Gastrocnemius medialis (tissue), 4 donors: Measurements from ENCODE around the gene AVPR2.

Experiments used
- CTCF ChIP-seq, 5 experiments: fragments of 450-650 bp in 3 of 5; fragments of 200-600 bp in 2 of 5; sonication (generic) in 2 of 5; IDR thresholded peaks in 4 of 5; conservative IDR thresholded peaks in 1 of 5; 1 replicate in 4 of 5; 2 replicates in 1 of 5; pipeline ENCODE4 v1.5.1; 2016 to 2019; ENCODE audit warnings: antibody characterized with exemption in 5 of 5, mild to moderate bottlenecking in 3 of 5, moderate library complexity in 3 of 5
- POLR2A ChIP-seq, 2 donors: fragments of 450-650 bp; IDR thresholded peaks; one replicate each; pipeline ENCODE4 v1.6.1; 2017; ENCODE audit warnings: antibody characterized with exemption in 2 of 2, mild to moderate bottlenecking in 2 of 2, moderate library complexity in 2 of 2

- TF ChIP-seq CTCF (IDR thresholded peaks at IDR 0.05 in 4 of 5, conservative IDR thresholded peaks at IDR 0.05 in 1 of 5): no peak
- no peak for TF ChIP-seq POLR2A (IDR thresholded peaks at IDR 0.05)
Measured at GRCh38 chrX:153874366-153875125, 29.9 kb upstream of the AVPR2 start.
